AG08396 (cell line): ENCODE data around the gene DPM3.
"Not testable (repeated sequence)": the region's sequence is repeated elsewhere in the genome, so short reads cannot be mapped to it uniquely, and the experiment has no call there.

Experiments used
- DNase-seq: peaks from one replicate; pipeline ENCODE4 v3.0.0; 2012; ENCODE audit warnings: low spot score, mixed read lengths

The DPM3 gene

DNA sequence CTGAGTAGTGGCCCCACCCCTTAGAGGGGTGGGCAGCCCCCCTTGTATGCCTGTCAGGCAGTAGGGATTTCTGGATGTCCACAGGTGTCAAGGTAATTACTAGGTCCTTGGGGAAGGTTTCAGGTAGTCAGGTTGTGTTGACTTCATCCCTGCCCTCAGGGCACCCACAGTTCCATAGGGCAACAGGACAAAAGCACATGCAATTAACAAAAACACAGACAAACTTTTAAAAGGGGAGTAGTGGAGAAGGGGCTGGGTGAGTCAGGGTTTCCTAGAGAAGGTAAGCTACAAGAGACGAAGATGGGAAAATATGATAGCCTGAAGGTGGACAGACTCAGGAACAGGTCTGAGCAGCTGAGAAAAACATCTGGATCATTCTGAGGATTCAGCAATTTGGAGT lies 18.7 kb upstream of the DPM3 start:
- DNase-seq = no peak

DNA sequence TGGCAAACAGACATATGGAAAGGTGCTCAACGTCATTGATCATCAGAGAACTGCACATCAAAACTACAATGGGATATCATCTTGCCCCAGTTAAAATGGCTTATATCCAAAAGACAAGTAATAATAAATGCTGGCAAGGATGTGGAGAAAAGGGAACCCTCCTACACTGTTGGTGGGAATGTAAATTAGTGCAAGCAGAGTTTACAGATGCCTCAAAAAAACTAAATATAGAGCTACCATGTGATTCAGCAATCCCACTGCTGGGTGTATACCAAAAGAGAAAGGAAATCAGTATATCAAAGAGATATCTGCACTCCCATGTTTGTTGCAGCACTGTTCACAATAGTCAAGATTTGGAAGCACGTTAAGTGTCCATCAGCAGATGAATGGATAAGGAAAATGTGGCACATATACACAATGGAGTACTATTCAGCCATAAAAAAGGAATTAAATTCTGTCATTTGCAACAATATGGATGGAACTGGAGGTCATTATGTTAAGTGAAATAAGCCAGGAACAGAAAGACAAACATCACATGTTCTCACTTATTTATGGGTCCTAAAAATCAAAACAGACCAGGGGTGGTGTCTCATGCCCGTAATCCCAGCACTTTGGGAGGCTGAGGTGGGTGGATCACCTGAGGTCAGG lies 15.8 kb upstream of the DPM3 start:
- DNase-seq = not testable (repeated sequence)

DNA sequence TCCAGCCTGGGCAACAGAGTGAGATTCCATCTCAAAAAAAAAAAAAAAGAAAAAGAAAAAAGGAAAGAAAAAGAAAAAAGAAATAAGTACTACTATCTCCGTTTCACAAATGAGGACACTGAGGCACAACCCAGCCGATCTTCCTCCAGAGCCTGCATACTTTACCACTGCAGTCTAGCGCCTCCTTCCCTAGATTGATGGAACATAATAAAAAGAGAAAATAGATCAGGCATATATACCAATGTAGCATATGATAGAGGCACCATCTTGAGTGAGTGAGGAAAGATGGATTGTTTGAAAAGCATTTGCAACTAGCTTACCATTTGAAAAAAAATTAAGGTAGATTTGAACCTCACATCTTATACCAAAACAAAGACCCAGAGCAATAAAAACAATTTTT lies 5.2 kb upstream of the DPM3 start:
- DNase-seq = no peak

DNA sequence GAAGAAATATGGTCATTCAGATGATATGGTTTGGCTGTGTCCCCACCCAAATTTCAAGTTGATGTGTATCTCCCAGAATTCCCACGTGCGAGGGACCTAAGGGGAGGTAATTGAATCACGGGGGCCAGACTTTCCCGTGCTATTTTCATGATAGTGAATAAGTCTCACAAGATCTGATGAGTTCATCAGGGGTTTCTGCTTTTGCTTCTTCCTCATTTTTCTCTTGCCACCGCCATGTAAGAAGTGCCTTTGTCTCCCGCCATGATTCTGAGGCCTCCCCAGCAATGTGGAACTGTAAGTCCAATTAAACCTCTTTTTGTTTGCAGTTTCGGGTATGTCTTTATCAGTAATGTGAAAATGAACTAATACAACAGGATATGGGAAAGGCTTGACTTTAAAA lies 1.4 kb upstream of the DPM3 start:
- DNase-seq = no peak

DNA sequence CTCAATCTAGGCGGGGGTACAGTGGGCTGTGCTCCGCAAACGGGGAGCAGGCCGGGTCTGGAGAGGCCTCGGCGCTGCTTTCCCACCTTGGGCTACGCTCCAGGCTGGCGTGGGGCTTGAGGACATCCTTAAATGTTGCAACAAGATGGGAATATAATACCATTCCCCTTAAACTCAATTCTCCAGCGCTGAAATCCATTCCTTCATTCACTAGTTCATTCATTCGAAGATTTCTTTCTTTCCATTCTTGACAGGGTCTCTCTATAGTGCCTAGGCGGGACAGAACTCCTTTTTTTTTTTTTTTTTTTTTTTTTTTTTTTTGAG lies 261 bp upstream of the DPM3 start:
- no peak for DNase-seq

DNA sequence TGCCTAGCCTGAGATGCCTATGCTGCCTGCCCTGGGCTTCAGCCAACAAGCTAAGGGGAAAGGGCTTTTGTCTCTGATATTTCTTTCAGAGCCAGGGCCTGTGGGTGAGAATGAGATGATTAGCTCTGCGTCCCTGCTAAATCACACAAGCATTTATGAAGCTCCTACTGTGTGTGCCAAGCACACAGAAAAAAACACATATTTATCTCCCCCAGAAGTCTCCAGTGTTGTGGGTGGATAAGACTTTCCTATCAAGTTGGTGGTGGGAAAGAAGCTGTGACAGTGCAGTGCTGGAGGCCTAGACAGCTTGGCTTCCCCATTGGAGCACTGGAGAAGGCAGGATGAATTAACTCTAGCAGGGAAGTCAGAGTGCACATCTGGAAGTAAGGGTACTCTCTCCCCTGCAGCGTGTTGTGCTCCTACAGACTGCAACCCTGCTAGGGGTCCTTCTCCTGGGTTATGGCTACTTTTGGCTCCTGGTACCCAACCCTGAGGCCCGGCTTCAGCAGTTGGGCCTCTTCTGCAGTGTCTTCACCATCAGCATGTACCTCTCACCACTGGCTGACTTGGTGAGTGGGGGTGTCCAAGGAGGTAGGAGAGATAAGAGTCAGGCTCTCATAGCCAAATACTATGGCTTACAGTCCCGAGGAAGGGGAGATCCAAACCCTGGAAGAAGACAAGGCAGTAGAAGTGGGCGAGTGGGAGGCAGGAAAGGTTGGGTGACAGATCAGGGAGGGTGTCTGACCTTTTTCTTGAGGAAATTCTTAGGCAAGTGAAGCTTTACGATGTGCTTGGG lies 3.0 kb downstream of the DPM3 start:
- no peak for DNase-seq

DNA sequence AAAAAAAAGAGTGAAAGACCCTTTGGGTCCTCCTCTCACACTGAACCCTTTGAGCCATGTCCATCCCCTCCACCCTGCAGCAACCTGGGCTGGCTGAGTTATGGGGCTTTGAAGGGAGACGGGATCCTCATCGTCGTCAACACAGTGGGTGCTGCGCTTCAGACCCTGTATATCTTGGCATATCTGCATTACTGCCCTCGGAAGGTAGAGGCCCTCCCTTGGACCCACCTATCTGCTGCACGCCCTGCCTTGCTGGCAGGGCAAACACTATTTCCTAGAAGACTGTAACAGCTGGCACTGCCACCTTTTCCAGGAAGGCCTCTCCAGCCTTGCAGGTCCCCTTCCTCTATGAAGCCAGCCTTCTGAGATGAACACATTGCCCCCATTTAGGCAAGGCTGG lies 3.6 kb downstream of the DPM3 start:
- DNase-seq = no peak

DNA sequence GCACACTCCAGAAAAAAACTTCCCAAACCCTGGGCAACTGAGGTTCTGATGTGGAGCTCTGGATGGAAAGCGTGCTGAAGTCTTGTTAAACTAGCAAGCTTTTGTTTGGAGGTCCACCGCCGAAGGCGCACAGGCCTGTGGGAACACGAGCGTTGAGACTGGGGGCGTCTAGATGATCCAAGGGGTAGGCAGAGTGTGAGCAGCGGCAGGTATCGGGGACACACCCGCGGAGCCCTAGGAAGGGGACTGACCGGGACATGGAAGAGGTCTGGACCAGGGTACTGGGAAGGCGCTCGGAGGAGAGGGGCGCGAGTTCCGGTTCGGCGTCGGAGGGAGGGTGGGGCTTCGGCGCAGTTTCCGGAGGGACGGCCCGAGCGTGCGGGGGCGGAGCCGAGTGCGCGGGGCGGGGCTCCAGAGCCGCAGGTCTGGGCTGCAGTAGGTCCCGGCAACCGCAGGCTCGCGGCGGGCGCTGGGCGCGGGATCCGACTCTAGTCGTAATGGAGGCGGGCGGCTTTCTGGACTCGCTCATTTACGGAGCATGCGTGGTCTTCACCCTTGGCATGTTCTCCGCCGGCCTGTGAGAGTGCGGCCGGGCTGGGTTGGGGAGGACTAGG lies 4.8 kb downstream of the DPM3 start, which contains the start of gene SLC50A1:
Gene SLC50A1 (plus strand): TSS at position 438 of the 614 bp plus-strand sequence. CDS start 60 bp downstream, at position 498.
- DNase-seq = peak; percentile 96

DNA sequence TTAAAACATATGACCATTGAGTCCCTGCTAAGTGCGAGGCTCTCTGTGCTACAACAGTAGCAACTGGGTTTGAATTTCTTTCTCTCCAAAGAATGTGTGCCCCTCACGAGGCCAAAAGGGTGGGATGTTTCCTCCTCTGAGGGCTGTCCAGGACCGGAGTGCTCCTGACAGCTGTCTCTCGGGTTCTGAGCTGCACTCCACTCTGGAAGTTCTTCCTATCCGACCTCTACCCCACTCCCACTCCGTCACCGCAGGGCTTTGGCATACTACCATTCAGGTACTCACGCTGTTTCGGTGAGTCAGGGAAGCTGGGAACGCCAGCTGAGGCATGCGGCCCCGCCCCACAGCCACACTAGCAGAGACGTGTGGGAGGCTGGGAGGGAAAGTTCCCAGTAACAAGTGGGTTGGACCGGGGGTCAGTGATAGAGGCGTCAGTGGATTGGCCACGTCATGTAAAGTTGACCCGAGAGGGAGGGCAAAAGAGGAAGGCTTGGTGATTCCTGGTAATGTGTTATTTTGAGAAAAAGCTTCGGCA lies 5.4 kb downstream of the DPM3 start:
- DNase-seq = peak; percentile 92

DNA sequence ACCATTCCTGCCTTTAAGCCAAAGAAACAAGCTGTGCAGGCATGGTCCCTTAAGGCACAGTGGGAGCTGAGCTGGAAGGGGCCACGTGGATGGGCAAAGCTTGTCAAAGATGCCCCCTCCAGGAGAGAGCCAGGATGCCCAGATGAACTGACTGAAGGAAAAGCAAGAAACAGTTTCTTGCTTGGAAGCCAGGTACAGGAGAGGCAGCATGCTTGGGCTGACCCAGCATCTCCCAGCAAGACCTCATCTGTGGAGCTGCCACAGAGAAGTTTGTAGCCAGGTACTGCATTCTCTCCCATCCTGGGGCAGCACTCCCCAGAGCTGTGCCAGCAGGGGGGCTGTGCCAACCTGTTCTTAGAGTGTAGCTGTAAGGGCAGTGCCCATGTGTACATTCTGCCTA lies 6.0 kb downstream of the DPM3 start:
- no peak for DNase-seq

DNA sequence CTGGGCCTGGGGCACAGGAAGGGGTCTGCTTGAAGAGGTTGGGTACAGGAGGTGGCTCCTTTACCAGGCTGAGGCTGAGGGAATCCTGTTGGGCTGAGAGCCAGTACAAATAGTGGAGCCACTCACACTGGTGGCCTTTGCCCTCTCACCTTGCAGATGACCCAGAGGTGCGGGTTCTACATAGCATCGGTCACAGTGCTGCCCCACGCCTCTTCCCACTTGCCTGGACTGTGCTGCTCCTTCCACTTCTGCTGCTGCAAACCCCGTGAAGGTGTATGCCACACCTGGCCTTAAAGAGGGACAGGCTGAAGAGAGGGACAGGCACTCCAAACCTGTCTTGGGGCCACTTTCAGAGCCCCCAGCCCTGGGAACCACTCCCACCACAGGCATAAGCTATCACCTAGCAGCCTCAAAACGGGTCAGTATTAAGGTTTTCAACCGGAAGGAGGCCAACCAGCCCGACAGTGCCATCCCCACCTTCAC lies 6.5 kb downstream of the DPM3 start:
- no peak for DNase-seq

DNA sequence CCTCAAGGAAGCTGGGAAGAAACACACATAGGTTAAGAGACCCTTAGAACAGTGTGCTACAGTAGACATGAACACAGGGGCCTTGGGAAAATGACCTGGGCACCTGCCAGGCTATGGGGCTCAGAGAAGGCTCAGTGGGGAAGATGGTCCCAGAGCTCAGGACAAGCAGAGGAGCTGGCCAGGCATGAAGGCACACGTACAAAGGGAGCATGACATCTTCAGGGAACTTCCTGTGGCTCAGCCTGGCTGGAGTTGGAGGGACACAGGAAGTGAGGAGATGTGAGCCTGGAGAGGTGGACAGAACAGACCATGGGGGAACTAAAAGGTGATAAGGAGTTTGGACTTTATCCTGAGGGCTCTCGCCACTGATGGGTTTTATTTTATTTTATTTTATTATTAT lies 8.5 kb downstream of the DPM3 start:
- no peak for DNase-seq

DNA sequence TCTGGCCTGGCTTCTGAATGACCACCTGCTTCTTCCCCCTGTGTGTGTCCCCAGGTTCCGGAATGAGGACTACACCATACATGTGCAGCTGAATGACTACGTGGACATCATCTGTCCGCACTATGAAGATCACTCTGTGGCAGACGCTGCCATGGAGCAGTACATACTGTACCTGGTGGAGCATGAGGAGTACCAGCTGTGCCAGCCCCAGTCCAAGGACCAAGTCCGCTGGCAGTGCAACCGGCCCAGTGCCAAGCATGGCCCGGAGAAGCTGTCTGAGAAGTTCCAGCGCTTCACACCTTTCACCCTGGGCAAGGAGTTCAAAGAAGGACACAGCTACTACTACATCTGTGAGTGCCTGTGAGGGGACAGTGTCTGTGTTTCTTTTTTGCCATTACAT lies 9.0 kb downstream of the DPM3 start:
- no peak for DNase-seq

DNA sequence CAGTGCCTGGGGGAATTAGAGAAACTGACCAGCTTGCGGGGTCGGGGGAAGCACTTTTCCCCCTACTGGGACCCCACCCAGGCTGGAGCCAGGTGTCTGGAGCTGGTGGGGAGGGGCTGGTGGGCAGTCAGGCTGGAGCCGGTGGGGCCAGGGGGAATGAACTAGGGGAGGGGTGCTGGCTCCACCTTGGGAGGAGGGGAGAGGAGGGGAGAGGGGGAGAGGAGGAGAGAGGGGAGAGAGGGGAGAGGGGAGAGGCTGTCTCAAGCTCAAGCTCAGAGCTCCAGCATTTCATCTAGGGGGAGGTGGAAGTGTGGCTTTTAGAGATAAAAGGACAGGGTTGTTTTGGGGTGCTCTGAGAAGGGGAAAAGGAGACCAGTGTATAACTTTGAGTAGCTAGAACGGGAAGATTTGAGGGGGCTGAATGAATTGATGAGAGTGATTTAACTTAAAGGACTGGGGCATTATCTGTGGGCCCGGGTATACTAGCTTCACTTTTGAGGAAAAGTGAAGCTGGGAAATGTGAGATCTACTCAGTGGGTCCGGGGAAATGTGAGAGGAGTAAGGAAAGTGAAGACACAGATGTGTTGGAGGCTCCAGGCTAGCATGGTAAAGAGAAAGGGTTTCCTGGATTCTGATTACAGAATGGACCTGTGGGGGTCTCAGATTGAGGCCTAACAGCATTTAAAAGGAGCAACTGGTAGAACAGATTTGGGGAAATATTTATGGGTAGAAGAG lies 9.9 kb downstream of the DPM3 start:
- DNase-seq = no peak

DNA sequence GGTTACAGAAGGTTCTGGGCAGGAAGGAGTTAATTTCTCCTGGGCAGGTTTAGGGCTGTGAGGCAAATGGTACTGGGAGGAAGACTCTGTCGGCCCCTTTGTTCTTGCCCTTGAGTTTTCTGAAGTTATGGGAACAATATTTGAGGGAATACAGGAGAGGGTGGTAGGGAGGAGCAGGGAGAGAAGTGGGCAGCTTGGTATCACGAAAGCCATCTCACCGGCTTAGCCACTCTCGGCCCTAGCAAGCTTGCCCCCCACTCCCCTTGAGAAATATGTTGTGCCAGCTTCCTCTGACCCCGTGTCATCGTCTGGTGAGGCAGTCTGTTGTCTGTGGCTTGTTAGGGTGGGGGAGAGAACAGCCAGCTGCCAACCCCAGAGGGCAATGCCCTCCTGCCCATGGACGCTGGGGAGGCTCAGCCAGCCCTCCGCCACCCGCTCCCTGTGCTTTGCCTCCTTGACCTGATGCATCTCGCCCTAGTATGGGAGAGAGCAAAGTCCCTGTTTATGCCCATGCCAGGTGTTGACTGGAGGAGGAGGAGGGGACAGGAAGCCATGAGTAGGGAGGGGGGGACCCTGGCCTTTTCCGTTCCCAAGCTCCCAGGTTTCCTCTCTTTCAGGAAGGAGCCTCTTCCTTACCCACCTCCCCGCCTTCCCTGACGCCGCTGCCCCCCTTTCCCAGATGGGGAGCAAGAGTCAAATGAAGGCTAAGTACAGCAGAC lies 11.4 kb downstream of the DPM3 start:
- no peak for DNase-seq

DNA sequence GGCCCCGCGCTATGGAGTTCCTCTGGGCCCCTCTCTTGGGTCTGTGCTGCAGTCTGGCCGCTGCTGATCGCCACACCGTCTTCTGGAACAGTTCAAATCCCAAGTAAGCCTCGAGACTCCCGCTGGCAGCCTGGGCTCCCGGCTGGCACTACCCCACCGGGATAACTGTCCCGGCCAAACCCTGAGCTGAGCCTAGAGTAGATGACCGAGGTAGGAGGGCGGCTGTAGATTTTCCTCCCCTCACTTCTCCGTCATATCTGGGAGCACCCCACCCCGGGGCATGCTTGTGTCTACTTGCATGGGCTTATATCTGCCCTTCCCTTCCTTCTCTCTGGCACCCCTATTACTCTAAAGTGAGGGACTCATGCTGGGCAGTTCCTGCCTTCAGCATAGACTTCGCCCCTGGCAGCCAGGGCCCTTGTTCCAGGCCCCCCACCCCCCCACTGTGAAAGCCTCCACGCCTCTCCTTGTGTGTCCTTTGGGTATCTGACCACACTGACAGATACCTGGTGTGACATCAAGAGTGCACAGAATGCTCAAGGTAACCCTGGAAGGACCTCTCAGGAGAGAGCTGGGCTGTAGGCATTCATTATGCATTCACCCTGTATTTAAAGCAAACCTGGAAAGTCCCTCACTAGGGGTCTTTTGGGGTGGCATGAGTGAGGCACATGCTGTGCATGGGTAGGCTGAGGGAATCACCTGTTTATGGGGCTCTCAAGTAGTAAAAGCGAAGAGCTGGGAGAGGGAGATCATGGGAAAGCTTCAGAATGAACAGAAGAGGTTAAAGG lies 12.2 kb downstream of the DPM3 start:
- no peak for DNase-seq

DNA sequence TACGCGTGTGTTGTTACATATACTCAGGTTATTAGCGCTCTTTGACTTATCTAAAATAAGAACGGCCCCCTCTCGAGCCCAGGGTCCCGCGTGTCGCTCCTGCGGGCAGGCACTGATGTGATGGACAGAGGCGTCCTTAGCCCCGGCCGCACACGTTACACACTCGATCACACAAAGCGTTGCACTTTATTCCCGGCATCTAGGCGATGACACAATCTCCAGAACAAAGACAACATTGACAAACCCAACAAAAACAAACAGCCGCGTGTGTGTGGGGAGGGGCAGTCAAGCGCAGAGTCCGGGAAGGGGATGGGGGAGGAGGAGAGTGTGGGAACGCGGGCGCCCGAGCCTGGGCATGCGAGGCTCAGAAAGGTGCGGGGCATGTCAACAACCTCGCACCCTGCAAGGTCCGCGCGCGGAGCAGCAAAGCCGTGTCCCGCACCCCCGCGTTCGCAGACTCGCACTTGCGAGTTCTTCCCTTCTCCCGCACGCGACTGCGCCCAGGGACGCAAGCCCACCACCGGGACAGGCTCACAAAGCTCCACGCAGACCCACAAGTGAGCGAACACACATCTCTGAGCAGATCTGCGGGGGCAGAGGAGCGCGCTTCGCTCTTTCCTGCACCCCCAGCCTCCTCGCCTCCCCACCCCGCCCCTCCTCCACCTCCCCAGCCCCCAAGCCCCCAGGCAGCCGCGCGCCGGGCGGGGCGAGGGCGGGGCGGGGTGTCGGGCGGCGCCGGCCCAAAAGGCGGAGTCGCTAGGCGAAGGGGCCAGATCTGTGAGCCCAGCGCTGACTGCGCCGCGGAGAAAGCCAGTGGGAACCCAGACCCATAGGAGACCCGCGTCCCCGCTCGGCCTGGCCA lies 13.0 kb downstream of the DPM3 start, which contains the start of gene EFNA1:
Gene EFNA1 (plus strand): TSS at position 772 of the 862 bp plus-strand sequence. CDS start 102 bp downstream, outside the sequence.
- DNase-seq = peak; percentile 58

DNA sequence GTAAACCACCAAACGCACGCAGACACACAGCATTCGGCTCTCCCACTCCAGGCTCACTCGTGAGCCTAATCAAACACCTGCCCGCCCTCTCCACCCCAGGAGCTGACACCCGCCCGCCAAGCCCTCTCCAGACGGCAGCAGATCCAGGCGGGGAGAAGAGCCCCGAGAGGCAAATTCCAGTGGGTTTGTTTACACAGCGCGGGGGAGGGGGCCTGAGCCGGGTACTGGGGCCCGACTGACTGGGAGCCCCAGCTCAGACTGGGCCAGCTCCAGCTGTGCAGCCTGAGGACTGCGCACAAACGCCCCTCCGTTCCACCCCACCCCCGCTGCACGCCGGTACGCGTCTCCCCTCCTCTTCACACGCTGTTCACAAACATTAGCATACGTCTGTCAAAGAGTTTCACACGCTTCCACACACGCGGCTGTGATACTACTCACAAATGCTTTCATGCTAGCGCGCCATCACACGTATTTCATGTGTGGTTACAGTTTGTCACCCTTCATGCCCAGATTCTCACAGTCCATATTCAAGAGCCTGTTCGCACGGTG lies 13.7 kb downstream of the DPM3 start:
- DNase-seq = no peak

DNA sequence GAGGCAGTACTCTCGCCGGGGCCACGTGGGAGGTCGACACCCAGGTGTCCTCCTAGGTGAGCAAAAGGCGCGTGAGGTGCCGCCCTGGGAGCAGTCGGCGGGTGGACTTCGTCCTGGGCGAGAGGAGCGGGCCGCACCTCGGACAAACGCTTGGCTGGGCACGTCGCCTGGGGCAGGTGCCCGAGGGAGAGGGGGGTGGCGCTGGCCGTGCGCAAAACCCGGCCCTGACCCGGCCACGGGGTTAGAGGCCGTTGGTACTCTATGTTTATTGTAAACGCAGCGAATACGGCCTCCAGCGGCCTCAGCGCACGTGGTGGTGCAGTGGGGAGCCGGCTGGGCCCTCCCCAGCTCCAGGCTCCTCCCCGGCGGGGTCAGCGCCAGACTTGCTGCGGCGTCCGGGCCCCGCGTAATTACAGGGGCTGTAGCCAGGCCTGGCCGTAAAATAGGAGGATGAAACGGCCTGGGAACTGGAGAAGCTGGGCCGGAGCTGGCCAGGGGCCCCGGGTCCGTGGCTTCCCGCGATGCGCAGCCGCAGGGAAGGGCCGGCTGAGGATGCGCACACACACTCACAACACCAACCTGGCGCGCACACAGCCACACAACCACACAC lies 14.3 kb downstream of the DPM3 start:
- DNase-seq = no peak
